Colonic mucosa (tissue), 4 donors: ENCODE results near the gene PDZD4. TPM values are rescaled to one million over a fixed set of nuclear protein-coding genes. Genes with fewer than 3 reads are reported as not detected.

ENCODE experiments used
- DNase-seq: peaks from one replicate; pipeline ENCODE4 v3.0.0-alpha.2; 2020
- H3K27ac ChIP-seq: fragments of 200-600 bp; one replicate; pipeline ENCODE4 v1.8.0; 2021
- H3K27me3 ChIP-seq: fragments of 200-600 bp; one replicate; pipeline ENCODE4 v1.8.0; 2021
- H3K36me3 ChIP-seq: fragments of 200-600 bp; one replicate; pipeline ENCODE4 v1.8.0; 2021
- H3K4me1 ChIP-seq: fragments of 200-600 bp; one replicate; pipeline ENCODE4 v1.8.0; 2021; ENCODE audit warnings: mild to moderate bottlenecking
- H3K4me3 ChIP-seq: fragments of 200-600 bp; one replicate; pipeline ENCODE4 v1.8.0; 2021
- H3K9ac ChIP-seq, 2 donors: one replicate each; pipeline ENCODE4 v1.7.0; 2013; ENCODE audit warnings: control low read depth in 2 of 2, low read depth in 2 of 2, low read length in 2 of 2
- H3K9me3 ChIP-seq: fragments of 200-600 bp; one replicate; pipeline ENCODE4 v1.8.0; 2021
- intact Hi-C: fragments of 100-400 bp; cut with DNase I; formaldehyde crosslinking; loops from one replicate; pipeline ENCODE4 v1.14.1; 2022
- total RNA-seq, 2 donors: library from RNA; stranded (reverse); fragmentation: NEBNext Ultra II Directional in 1 of 2; extraction: Animal tissue kit (Norgen Biotek cat#: 25700) in 1 of 2; gene quantifications; one replicate each; pipeline ENCODE4 v1.2.1, GENCODE V29; 2021
- TF ChIP-seq, protein P1 (sequence below): fragments of 200-600 bp; IDR thresholded peaks from one replicate; pipeline ENCODE4 v1.8.0; 2022; ENCODE audit warnings: antibody characterized with exemption, mild to moderate bottlenecking
- donor health status: healthy.
- donor health status: DM: no; HTN: no; CAD: no.
- donor health status: DM: no; HTN: no; CAD: no.

The PDZD4 gene
- total RNA-seq, 2 donors from 2014 or later, result 1.5 to 3.2 TPM

DNA sequence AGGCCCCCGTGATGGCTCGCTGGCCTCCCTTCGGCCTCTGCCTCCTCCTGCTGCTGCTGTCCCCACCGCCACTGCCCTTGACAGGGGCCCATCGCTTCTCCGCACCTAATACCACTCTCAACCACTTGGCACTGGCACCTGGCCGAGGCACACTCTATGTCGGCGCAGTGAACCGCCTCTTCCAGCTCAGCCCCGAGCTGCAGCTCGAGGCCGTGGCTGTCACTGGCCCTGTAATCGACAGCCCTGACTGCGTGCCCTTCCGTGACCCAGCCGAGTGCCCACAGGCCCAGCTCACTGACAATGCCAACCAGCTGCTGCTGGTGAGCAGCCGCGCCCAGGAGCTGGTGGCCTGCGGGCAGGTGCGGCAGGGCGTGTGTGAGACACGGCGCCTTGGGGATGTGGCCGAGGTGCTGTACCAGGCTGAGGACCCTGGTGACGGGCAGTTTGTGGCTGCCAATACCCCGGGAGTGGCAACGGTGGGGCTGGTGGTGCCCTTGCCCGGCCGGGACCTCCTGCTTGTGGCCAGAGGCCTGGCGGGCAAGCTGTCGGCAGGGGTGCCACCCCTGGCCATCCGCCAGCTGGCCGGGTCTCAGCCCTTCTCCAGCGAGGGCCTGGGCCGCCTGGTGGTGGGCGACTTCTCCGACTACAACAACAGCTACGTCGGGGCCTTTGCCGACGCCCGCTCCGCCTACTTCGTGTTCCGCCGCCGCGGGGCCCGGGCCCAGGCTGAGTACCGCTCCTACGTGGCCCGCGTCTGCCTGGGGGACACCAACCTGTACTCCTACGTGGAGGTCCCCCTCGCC is 63.3 kb downstream of the PDZD4 start:
- DNase-seq, result no peak
- no peaks in the 10 kb centered on the region for H3K36me3 ChIP-seq
- no peak overlapping the region for H3K27ac ChIP-seq
- TF ChIP-seq, protein P1, sequence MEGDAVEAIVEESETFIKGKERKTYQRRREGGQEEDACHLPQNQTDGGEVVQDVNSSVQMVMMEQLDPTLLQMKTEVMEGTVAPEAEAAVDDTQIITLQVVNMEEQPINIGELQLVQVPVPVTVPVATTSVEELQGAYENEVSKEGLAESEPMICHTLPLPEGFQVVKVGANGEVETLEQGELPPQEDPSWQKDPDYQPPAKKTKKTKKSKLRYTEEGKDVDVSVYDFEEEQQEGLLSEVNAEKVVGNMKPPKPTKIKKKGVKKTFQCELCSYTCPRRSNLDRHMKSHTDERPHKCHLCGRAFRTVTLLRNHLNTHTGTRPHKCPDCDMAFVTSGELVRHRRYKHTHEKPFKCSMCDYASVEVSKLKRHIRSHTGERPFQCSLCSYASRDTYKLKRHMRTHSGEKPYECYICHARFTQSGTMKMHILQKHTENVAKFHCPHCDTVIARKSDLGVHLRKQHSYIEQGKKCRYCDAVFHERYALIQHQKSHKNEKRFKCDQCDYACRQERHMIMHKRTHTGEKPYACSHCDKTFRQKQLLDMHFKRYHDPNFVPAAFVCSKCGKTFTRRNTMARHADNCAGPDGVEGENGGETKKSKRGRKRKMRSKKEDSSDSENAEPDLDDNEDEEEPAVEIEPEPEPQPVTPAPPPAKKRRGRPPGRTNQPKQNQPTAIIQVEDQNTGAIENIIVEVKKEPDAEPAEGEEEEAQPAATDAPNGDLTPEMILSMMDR, result no peak
- H3K27me3 ChIP-seq, result peaks cover 3% of the 10 kb centered on the region
- H3K9ac ChIP-seq, result peak overlapping the region in 1 of 2 donors; percentile 2
- no peak overlapping the region for H3K4me3 ChIP-seq
- H3K9me3 ChIP-seq, result no peaks in the 10 kb centered on the region
- H3K4me1 ChIP-seq, result no peaks in the 10 kb centered on the region
- intact Hi-C loops, result no loop called here

DNA sequence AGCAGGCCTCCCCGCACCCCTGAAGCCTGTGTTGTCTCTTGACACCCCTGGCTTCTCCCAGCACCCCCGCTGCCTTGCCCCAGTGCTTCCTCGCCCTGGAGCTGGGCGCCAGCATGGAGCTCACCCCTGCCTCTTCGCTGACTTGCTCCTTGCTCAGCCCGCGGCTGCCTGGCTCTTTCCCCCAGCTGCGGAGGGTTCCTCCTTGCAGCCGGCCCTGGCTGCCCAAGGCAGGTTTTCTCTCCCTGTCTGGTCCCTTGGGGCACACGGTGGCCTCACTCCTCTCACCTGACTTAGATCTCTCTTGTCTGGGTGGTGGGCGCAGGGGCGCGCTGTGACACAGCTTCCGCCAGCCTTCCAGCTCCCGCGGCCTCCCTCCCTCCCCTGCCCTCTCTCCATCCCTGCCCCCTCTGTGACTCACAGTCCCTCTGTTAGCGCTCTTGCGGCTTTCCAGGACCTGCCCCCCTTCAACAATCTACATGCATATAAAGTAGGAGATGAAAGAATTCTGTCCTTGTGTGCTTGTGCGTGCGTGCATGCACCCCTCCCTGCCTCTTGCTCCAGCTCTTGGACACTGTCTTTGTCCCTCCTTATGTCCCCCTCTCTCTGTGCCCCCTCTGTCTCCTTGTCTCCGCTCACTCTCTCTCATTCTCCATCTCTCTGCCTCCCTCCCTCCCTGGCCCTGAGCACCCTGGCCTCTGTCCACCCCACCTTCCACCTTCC is 64.1 kb downstream of the PDZD4 start:
- Histone ChIP-seq H3K4me3 (no peak overlapping the region), H3K27ac (peak overlapping the region; percentile 32), H3K4me1 (no peaks in the 10 kb centered on the region), H3K9me3 (no peaks in the 10 kb centered on the region), H3K27me3 (peaks cover 1% of the 10 kb centered on the region), H3K36me3 (no peaks in the 10 kb centered on the region), H3K9ac (peak overlapping the region in 1 of 2 donors; percentile 26)
- TF ChIP-seq, protein P1, result no peak
- no peak for DNase-seq
- intact Hi-C loops, result no loop called here

DNA sequence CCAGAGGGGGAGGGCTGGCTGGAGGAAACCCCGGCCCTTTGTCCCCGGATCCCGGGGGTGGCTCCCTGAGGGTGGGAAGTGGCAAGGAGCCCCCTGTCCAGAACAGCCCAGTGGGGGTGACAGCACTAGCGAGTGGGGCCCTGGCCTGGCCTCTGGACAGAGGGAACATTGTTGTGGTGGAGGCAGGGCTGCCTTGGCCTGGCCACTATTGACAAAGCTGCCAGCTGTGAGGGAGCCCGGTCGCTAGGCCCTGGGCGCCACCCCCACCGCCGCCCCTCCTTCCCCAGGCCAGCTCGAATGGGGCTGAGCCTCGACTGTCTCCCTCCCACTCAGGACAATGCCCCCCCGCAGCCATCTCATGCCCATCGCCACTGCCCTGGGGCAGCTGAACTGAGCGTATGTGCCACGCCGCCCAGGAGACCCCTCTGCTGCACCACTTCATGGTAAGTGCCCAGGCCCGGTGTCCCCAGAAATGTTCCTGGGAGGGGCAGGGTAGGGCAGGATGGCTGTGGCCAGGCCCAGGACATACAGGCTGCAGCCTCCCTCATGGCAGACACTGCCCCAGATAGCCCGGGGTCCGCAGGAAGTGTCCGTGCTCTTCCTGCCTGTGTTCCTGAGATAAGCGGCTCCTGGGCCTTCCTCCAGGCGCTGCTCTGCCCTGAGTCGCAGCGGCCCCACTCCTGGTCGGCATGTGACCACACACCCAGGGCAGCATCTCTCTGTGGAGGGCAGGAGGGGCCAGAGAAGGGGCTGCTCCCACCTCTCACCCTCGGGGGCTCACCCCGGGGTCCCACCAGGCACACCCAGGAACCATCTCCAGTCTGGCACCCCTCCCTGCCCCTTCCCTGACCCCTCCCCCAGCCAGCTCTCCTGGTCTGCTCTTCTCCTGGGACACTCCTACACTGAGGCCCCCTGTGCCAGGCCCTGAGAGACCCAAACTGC is 64.9 kb downstream of the PDZD4 start:
- intact Hi-C loops, result no loop called here
- Histone ChIP-seq H3K4me1 (no peaks in the 10 kb centered on the region), H3K36me3 (no peaks in the 10 kb centered on the region), H3K9ac (peak overlapping the region in 1 of 2 donors; percentile 26), H3K9me3 (no peaks in the 10 kb centered on the region), H3K27ac (peak overlapping the region; percentile 32), H3K4me3 (no peak overlapping the region), H3K27me3 (no peaks in the 10 kb centered on the region)
- TF ChIP-seq, protein P1, result no peak
- DNase-seq, result no peak

DNA sequence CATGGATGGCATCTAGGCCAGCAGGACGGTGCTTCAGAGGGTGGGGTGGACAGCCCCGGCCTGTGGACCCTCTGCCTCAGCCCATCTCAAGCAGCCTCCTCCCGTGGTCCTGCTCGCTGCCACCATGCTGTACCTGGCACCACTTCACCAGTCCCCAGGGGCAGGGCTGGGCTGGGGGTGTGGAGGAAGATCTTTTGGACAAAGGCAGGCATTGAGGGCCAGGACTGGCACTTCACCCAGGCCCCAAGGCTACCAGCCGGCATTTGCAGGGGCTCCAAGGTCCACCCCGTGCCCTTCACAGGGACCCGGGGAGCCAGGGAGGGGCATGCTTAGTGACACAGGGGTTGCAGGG is 65.6 kb downstream of the PDZD4 start:
- H3K4me3 ChIP-seq, result no peak overlapping the region
- H3K9ac ChIP-seq, result no peak overlapping the region

More for the DNA sequence above, 65.6 kb downstream of the PDZD4 start:
- Histone ChIP-seq H3K27ac (no peak overlapping the region), H3K4me1 (no peaks in the 10 kb centered on the region), H3K27me3 (no peaks in the 10 kb centered on the region), H3K36me3 (no peaks in the 10 kb centered on the region), H3K9me3 (no peaks in the 10 kb centered on the region)
- DNase-seq, result no peak
- intact Hi-C loops, result loop anchor here (5.0 kb wide), 1 partner anchor 188 kb away; no protein-coding TSS in a partner anchor
- TF ChIP-seq, protein P1, result no peak
